Measurements from ENCODE around the gene ABCB10.

DNA sequence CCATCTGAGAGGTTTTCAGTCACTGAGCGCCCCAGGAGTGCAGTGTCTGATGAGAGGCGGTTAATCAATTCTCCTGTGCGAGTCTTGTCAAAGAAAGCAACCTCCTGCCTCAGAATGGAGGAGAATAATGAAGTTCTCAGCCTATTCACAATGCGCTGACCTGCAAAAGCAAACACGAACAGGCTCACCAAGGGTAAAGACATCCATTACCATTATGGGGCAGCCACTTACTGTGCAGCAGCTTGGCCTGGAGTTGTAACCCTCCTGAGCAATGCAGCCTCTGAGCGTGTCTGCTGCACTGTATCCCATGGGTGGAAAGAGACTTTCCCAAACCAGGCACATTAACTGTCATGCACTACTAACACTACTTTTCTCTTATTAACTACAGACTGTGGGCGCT is 11.0 kb downstream of the ABCB10 start:
- TF ChIP-seq, protein P1, sequence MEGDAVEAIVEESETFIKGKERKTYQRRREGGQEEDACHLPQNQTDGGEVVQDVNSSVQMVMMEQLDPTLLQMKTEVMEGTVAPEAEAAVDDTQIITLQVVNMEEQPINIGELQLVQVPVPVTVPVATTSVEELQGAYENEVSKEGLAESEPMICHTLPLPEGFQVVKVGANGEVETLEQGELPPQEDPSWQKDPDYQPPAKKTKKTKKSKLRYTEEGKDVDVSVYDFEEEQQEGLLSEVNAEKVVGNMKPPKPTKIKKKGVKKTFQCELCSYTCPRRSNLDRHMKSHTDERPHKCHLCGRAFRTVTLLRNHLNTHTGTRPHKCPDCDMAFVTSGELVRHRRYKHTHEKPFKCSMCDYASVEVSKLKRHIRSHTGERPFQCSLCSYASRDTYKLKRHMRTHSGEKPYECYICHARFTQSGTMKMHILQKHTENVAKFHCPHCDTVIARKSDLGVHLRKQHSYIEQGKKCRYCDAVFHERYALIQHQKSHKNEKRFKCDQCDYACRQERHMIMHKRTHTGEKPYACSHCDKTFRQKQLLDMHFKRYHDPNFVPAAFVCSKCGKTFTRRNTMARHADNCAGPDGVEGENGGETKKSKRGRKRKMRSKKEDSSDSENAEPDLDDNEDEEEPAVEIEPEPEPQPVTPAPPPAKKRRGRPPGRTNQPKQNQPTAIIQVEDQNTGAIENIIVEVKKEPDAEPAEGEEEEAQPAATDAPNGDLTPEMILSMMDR (conservative IDR thresholded peaks at IDR 0.05 in 1 of 2, IDR thresholded peaks at IDR 0.05 in 1 of 2; ENCODE audit: extremely low read depth in 1 of 2, insufficient read depth in 1 of 2, low read depth in 1 of 2, low read length in 2 of 2), result no peak
- no peak for TF ChIP-seq EZH2 (IDR thresholded peaks at IDR 0.05; ENCODE audit: borderline replicate concordance, low read length)
